SK-N-MC (cell line): ENCODE measurements around the gene MKS1.

Experiments used
- EZH2 ChIP-seq: fragments of 200-600 bp; sonication (generic); IDR thresholded peaks from one replicate; pipeline ENCODE4 v1.6.1; 2017; ENCODE audit warnings: antibody characterized with exemption
- POLR2AphosphoS5 ChIP-seq: IDR thresholded peaks from 2 replicates; pipeline ENCODE4 v1.6.1; 2012; ENCODE audit warnings: mild to moderate bottlenecking, low read depth, low read length, borderline replicate concordance

DNA sequence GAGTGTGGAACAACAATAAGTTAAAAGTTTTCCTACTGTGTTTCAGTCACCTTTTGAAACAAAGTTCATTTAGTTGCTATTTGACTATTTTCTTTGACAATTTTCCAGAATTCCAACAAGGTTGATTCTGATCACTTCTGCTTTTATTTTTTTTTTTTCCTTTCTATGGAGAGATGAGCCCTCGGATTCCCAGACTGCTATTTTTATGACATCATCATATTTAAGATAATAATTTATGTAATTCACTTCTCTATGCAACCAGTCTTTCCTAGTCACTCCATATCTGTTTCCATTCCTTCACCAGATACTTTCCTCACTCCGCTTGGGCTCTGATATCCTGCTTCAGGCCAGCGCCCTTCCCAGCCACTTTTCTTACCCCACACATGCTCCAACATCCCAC is 44.2 kb downstream of the MKS1 start:
- TF ChIP-seq POLR2AphosphoS5 (no peak), EZH2 (no peak)
